Activated naive CD8-positive, alpha-beta T cell treated with anti-CD3 and anti-CD28 coated beads, Interleukin-2, amount 10 ng/mL, durations not matched to agents 7 days and 5 days (primary cell): Measurements from ENCODE around the gene KRTAP10-4. TPM values are rescaled to one million over a fixed set of nuclear protein-coding genes. Genes with fewer than 3 reads are reported as not detected.

Source experiments
- ATAC-seq: fragments of 150-1000 bp; cut with Tn5 transposase; one replicate; pipeline ENCODE4 v1.10.0; 2021; ENCODE audit warnings: low read depth, moderate library complexity
- POLR2A ChIA-PET: fragments of 350-600 bp; sonication (Branson Sonifier 250); formaldehyde crosslinking; loops from one replicate; lab custom pipeline; 2021; ENCODE audit warnings: antibody characterized with exemption; lab: Charles Lee
- DNase-seq: peaks from one replicate; pipeline ENCODE4 v3.0.0; 2021
- H3K27ac Mint-ChIP-seq: one replicate; pipeline ENCODE4 v1.8.0; 2022; ENCODE audit warnings: mild to moderate bottlenecking, mixed read lengths
- H3K27me3 Mint-ChIP-seq: one replicate; pipeline ENCODE4 v1.8.0; 2022; ENCODE audit warnings: mild to moderate bottlenecking, moderate library complexity, mixed read lengths
- H3K36me3 Mint-ChIP-seq: one replicate; pipeline ENCODE4 v1.8.0; 2021; ENCODE audit warnings: mild to moderate bottlenecking, mixed read lengths
- H3K4me1 Mint-ChIP-seq: one replicate; pipeline ENCODE4 v1.8.0; 2021; ENCODE audit warnings: mixed read lengths
- H3K4me3 Mint-ChIP-seq: one replicate; pipeline ENCODE4 v1.8.0; 2022; ENCODE audit warnings: mild to moderate bottlenecking, moderate library complexity, mixed read lengths
- H3K9me3 Mint-ChIP-seq: one replicate; pipeline ENCODE4 v1.8.0; 2021; ENCODE audit warnings: mixed read lengths
- total RNA-seq, 2 experiments: library from RNA; stranded (reverse); gene quantifications; one replicate each; pipeline ENCODE4 v1.2.3, GENCODE V29; 2021

Gene KRTAP10-4
- total RNA-seq, 2 experiments from 2014 or later = not detected

GRCh38 chr21:44530903-44531605 lies 42.5 kb upstream of the KRTAP10-4 start:
- Mint-ChIP-seq H3K4me1 (no peaks in the 10 kb centered on the region), H3K27me3 (peaks cover 4% of the 10 kb centered on the region), H3K27ac (no peak overlapping the region), H3K4me3 (no peak overlapping the region), H3K9me3 (no peaks in the 10 kb centered on the region), H3K36me3 (no peaks in the 10 kb centered on the region)
- ATAC-seq = no peak
- no peak for DNase-seq
- POLR2A ChIA-PET = no interaction called here

- DNase-seq (no peak), ATAC-seq (no peak)
- Mint-ChIP-seq H3K27me3 (peaks cover 4% of the 10 kb centered on the region), H3K4me1 (no peaks in the 10 kb centered on the region), H3K4me3 (no peak overlapping the region), H3K36me3 (no peaks in the 10 kb centered on the region), H3K9me3 (no peaks in the 10 kb centered on the region), H3K27ac (no peak overlapping the region)
- POLR2A ChIA-PET = no interaction called here
Measured at GRCh38 chr21:44531606-44532564, 41.6 kb upstream of the KRTAP10-4 start.

- H3K4me1 Mint-ChIP-seq = no peaks in the 10 kb centered on the region
- no peak for ATAC-seq
- DNase-seq = no peak
- H3K9me3 Mint-ChIP-seq = no peaks in the 10 kb centered on the region
- no peak overlapping the region for H3K4me3 Mint-ChIP-seq
- H3K36me3 Mint-ChIP-seq = no peaks in the 10 kb centered on the region
- peaks cover 6% of the 10 kb centered on the region for H3K27me3 Mint-ChIP-seq
- no peak overlapping the region for H3K27ac Mint-ChIP-seq
- POLR2A ChIA-PET = no interaction called here
Measured at GRCh38 chr21:44532712-44533111, 40.8 kb upstream of the KRTAP10-4 start.

GRCh38 chr21:44533121-44533890 lies 40.2 kb upstream of the KRTAP10-4 start:
- Mint-ChIP-seq H3K4me3 (no peak overlapping the region), H3K9me3 (no peaks in the 10 kb centered on the region), H3K27me3 (peaks cover 6% of the 10 kb centered on the region), H3K36me3 (no peaks in the 10 kb centered on the region), H3K27ac (no peak overlapping the region), H3K4me1 (no peaks in the 10 kb centered on the region)
- ATAC-seq (no peak), DNase-seq (peak; percentile 24)
- POLR2A ChIA-PET = no interaction called here

GRCh38 chr21:44533891-44534627 lies 39.5 kb upstream of the KRTAP10-4 start:
- POLR2A ChIA-PET = no interaction called here

GRCh38 chr21:44534688-44535087 lies 38.8 kb upstream of the KRTAP10-4 start:
- H3K4me3 Mint-ChIP-seq = no peak overlapping the region
- DNase-seq = no peak
- POLR2A ChIA-PET = no interaction called here
- H3K4me1 Mint-ChIP-seq = no peaks in the 10 kb centered on the region
- ATAC-seq = no peak
- H3K36me3 Mint-ChIP-seq = no peaks in the 10 kb centered on the region
- H3K9me3 Mint-ChIP-seq = no peaks in the 10 kb centered on the region
- no peak overlapping the region for H3K27ac Mint-ChIP-seq
- peaks cover 6% of the 10 kb centered on the region for H3K27me3 Mint-ChIP-seq

More at GRCh38 chr21:44533891-44534627, 39.5 kb upstream of the KRTAP10-4 start:
- DNase-seq = no peak
- Mint-ChIP-seq H3K9me3 (no peaks in the 10 kb centered on the region), H3K36me3 (no peaks in the 10 kb centered on the region), H3K27ac (no peak overlapping the region), H3K27me3 (peaks cover 6% of the 10 kb centered on the region), H3K4me1 (no peaks in the 10 kb centered on the region), H3K4me3 (no peak overlapping the region)
- no peak for ATAC-seq

GRCh38 chr21:44535963-44536362 lies 37.6 kb upstream of the KRTAP10-4 start:
- POLR2A ChIA-PET = interaction anchor here (0.6 kb wide), 1 partner anchor 193 kb away, joined by 4 read pairs; no protein-coding TSS in a partner anchor
- no peaks in the 10 kb centered on the region for H3K4me1 Mint-ChIP-seq
- H3K27ac Mint-ChIP-seq = no peak overlapping the region
- no peak overlapping the region for H3K4me3 Mint-ChIP-seq
- no peak for ATAC-seq
- DNase-seq = no peak
- no peaks in the 10 kb centered on the region for H3K36me3 Mint-ChIP-seq
- peaks cover 6% of the 10 kb centered on the region for H3K27me3 Mint-ChIP-seq
- H3K9me3 Mint-ChIP-seq = peaks cover under 1% of the 10 kb centered on the region

- Mint-ChIP-seq H3K27ac (no peak overlapping the region), H3K27me3 (peaks cover 4% of the 10 kb centered on the region), H3K4me3 (no peak overlapping the region), H3K36me3 (no peaks in the 10 kb centered on the region), H3K4me1 (no peaks in the 10 kb centered on the region), H3K9me3 (peaks cover 3% of the 10 kb centered on the region)
- ATAC-seq = no peak
- POLR2A ChIA-PET = no interaction called here
- no peak for DNase-seq
Measured at GRCh38 chr21:44537930-44538911, 35.3 kb upstream of the KRTAP10-4 start.

- Mint-ChIP-seq H3K4me1 (no peaks in the 10 kb centered on the region), H3K36me3 (no peaks in the 10 kb centered on the region), H3K9me3 (peaks cover 3% of the 10 kb centered on the region), H3K27ac (no peak overlapping the region), H3K4me3 (no peak overlapping the region), H3K27me3 (peaks cover 4% of the 10 kb centered on the region)
- no peak for ATAC-seq
- no peak for DNase-seq
- POLR2A ChIA-PET = no interaction called here
Measured at GRCh38 chr21:44539046-44539445, 34.5 kb upstream of the KRTAP10-4 start.

GRCh38 chr21:44539991-44540666 lies 33.4 kb upstream of the KRTAP10-4 start, which contains the start of gene KRTAP10-1:
KRTAP10-1 (minus strand) TSS chr21:44540195; CDS start chr21:44540150, 45 bp downstream.
- ATAC-seq = no peak
- Mint-ChIP-seq H3K4me1 (no peaks in the 10 kb centered on the region), H3K9me3 (peaks cover 5% of the 10 kb centered on the region), H3K27me3 (peaks cover 2% of the 10 kb centered on the region), H3K27ac (no peak within 1 kb of the TSS), H3K4me3 (no peak within 1 kb of the TSS), H3K36me3 (no peaks in the 10 kb centered on the region)
- no peak for DNase-seq
- POLR2A ChIA-PET = no interaction called here

GRCh38 chr21:44540741-44541288 lies 32.7 kb upstream of the KRTAP10-4 start:
- Mint-ChIP-seq H3K27me3 (peaks cover 2% of the 10 kb centered on the region), H3K4me3 (no peak overlapping the region), H3K9me3 (peaks cover 6% of the 10 kb centered on the region), H3K36me3 (no peaks in the 10 kb centered on the region), H3K27ac (no peak overlapping the region), H3K4me1 (no peaks in the 10 kb centered on the region)
- POLR2A ChIA-PET = no interaction called here
- no peak for ATAC-seq
- DNase-seq = no peak
